Skeletal muscle cell (primary cell): ENCODE results near the gene COBL.
"Not testable (repeated sequence)": the region's sequence is repeated elsewhere in the genome, so short reads cannot be mapped to it uniquely, and the experiment has no call there.

ENCODE experiments used
- DNase-seq: peaks from one replicate; pipeline ENCODE4 v3.0.0-alpha.2; 2010; ENCODE audit warnings: low read depth
- H3K4me3 ChIP-seq: 2 replicates; pipeline ENCODE4 v1.5.1; 2011; ENCODE audit warnings: low read depth, mild to moderate bottlenecking, control low read depth, low read length, moderate library complexity

Gene COBL

GRCh38 chr7:51009716-51010496, 306.7 kb downstream of the COBL start:
- DNase-seq = no peak

DNA sequence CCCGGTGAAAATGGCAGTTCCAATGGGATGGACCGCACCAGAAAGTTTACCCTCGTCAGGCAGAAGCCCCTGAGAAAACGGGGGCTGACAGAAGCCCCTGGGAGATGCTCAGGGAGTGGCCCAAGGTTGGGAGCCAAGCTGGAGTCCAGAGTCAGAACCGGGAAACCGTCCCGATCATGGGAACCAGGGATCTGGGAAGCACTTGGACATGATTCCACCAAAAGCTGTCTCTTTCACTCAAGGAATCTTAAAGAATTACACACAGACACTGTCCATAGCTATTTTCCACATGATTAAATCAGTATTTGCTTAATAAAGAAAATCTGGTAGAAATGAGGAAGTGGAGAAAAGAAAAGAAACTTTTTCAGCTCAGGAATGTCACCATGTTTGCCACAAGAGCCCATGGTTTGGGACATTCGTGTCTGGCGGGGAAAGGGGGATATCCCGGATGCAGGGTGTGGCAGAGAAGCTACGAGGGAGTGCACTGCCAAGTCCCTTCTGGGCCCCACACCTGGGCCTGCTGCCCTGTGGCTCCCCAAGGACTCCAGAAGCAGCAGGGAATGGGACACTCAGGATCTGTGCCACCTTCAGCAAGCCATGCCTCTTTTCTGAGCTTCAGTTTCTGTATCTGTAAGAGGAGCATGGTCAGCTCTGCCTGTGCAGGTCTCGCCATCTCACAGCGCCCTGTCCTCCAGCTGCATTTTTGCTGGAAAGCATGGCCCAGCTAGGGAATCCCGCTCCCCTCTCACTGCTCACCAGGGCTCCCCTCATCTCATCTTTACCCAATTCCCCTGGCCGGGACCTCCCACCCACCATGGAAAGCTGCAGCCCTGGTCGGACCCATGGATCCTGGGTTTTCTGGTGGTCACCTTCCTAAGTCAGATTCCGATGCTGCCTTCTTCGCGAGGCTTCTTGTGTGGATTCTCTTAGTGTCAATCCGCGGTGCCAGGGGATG, 308.8 kb downstream of the COBL start:
- H3K4me3 ChIP-seq = no peak overlapping the region
- no peak for DNase-seq

More at GRCh38 chr7:51009716-51010496, 306.7 kb downstream of the COBL start:
- H3K4me3 ChIP-seq = no peak overlapping the region

DNA sequence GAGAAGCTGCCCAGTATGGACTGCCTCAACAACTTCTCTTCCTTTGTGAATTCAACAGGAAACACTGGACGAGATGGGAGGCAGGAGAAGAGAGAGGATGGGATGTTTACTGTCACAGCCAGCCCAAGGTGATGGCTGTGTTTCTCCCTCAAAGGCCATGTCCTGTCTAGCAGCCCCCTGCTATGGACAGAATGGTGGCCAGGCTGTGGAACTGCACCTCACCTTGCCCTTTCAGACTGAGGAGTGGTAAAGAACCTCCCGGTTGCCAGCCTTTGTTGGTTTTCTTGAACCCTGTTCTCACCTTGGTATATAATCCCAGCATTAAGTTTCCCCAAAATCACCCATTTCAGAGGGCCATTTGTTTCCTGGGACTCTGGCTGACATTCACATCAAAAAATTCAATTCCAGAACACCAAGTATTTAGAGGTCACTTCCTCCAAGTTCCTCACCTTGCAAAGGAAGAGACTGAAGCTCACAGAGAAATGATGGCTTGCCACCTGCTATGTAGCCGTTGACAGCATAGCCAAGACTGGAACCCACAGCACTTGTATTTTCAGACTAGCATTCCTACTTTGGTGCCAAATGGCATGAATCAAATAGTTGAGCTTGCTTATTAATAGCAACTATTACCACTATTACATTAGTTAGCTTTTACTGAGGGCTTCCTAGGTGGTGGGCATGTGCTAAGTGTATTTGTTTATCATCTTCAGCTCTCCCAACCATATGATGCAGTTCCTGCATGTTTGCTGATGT, 309.9 kb downstream of the COBL start:
- DNase-seq = no peak

GRCh38 chr7:51005074-51005473, 311.5 kb downstream of the COBL start:
- no peak for DNase-seq

More for the DNA sequence above, 309.9 kb downstream of the COBL start:
- no peak overlapping the region for H3K4me3 ChIP-seq

DNA sequence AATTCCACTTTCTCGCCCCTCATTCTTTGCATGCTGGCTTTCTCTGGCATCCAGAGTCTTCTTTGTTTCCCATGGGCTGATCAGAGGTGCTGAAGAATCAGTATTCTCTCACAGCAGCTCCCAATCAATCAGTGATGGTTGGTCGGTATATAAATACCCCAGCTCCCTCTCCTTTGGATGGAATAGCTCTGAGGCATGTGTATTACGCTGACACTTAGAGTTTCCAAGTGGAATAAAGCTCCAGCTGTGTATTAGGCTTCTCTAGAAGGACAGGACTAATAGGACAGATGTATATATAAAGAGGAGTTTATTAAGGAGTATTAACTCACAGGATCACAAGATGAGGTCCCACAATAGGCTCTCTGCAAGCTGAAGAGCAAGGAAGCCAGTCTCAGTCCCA, 315.7 kb downstream of the COBL start:
- no peak overlapping the region for H3K4me3 ChIP-seq
- DNase-seq = no peak

More at GRCh38 chr7:51005074-51005473, 311.5 kb downstream of the COBL start:
- no peak overlapping the region for H3K4me3 ChIP-seq

DNA sequence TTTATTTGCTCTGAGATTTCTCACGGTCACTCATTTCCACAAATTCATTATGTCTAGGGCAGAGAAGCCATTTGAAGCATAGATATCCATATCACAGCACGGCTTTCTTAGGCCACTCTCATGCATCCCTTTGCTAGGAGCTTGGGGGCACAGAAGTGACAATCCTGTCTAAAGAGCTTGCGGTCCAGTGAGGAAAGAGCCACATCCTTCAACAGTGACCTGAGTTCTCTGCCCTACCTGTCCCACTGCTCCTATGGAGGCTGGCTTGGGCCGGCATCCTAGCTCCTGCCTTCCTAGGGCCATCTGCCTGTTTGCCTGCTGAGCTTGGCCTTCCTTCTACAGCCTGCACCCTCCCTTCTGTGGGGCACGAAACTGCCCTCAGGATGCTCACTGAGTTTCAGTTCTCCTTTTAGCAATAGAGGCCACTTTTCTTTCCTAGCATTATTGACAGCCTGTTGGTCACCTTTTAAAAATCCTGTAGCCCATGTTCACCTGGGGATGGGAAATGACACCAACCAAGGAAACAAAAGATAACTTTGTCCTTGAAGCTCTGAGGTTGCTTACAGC, 321.8 kb downstream of the COBL start:
- H3K4me3 ChIP-seq = no peak overlapping the region
- no peak for DNase-seq

DNA sequence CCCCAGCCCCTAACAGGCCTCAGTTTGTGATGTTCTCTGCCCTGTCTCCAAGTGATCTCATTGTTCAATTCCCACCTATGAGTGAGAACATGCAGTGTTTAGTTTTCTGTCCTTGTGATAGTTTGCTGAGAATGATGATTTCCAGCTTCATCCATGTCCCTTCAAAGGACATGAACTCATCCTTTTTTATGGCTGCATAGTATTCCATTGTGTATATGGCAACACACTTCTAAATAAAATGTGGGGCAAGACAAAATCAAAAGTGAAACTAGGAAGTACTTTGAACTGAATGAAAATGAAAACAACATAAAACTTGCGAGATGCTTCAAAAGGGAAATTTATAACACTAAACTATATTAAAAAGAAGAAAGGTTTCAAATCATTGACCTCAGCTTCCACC, 326.4 kb downstream of the COBL start:
- not testable (repeated sequence) for H3K4me3 ChIP-seq, DNase-seq

DNA sequence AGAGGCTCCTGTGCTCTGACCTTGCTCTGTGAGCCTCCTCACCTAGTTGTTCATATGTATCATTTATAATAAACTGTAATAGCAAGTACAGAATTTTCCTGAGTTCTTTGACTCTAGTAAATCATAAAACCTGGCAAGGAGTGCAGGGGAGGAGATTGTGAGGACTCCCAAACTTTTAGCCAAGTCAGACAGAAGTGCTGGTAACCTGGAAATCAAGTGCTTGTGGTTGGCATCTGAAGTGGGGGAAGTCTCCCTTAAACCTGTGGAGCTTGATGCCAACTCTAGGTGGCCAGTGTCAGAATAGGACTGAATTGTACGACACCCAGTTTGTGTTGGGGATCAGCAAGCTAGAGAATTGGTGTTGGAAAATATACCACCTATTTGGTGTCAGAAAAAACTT, 327.6 kb downstream of the COBL start:
- H3K4me3 ChIP-seq = no peak overlapping the region
- DNase-seq = no peak

DNA sequence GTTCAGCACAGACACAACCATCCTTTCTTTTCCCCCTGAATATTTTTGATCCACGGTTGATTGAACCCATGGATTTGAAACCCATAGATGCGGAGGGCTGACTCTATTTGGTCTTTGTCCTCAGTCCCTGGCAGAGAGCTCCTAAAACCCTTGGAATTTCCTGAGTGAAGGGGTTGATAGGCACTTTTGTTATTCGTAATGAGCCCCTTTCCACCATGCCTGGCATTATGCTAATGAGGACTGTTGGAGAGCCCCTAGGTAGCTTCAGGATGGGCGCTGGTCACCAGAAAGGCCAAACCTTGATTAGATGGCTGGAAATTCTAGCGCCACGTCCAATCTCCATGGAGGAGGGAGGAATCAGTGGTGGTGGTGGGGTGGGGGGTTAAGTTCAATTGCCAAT, 328.1 kb downstream of the COBL start:
- no peak overlapping the region for H3K4me3 ChIP-seq
- no peak for DNase-seq

DNA sequence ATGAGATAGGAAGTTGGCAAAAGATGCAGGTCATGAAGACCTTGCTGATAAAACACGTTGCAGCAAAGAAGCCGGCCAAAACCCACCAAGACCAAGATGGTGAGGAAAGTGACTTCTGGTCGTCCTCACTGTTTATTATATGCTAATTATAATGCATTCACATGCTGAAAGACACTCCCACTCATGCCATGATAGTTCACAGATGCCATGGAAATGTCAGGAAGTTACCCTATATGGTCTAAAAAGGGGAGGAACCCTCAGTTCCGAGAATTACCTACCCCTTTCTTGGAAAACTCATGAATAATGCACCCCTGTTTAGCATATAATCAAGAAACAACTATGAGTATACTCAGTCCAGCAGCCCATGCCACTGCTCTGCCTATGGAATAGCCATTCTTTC, 331.5 kb downstream of the COBL start:
- DNase-seq = no peak
- no peak overlapping the region for H3K4me3 ChIP-seq

DNA sequence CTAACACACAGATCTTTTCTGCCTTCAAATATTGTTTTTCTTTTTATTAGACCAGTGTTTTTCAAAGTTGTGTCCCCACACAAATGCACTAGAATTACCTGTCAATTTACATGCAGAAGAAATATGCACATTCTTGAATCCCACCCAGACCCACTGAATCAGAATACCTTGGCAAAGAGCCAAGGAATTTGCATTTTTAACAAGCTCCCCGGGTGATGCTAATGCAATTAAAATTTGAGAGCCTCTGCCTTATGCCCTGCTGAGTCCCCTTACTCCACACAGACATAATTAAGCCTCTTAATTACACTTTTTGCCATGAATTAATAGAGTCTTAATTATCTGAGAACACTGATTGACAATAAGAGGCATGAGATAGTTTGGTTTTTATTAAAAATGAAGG, 332.8 kb downstream of the COBL start:
- no peak for DNase-seq

DNA sequence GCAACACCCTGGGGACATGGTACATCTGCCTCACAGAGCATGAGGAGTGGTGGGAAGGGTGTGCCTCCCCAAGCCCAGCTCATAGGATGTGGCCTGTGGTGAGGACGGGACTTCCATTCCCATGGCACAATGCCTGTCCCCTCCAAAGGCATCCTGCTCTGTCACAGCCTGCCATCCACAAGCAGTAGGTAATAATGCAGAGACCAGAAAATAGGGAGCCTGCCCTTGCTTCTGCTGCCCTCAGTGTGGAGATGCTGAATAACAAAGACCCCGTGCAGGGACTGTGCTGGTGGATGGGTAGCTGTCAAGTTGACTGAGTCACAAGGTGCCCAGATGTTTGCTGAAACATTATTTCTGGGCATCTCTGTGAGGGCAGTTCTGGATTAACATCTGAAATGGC, 334.0 kb downstream of the COBL start:
- DNase-seq = no peak
- no peak overlapping the region for H3K4me3 ChIP-seq

More for the DNA sequence above, 332.8 kb downstream of the COBL start:
- H3K4me3 ChIP-seq = no peak overlapping the region

DNA sequence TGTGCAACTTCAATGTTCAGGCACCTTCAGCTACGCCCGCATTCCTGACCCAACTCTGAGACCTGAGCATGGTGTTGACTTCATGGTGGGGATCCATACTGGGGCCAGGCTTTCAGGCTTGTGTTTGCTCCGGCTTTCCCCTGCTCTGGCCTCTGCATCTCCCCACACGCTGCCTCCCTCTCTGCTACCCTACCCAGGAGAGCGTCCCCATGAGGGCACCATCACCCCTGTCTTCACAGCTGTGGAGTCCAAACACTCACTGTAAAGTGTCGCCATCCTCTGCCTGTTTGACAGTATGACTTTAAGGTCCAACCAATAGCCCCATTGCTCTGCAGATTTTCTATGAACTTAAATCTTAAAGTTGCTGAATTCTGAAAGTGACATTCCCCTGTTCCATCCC, 334.9 kb downstream of the COBL start:
- DNase-seq = no peak
- H3K4me3 ChIP-seq = no peak overlapping the region

DNA sequence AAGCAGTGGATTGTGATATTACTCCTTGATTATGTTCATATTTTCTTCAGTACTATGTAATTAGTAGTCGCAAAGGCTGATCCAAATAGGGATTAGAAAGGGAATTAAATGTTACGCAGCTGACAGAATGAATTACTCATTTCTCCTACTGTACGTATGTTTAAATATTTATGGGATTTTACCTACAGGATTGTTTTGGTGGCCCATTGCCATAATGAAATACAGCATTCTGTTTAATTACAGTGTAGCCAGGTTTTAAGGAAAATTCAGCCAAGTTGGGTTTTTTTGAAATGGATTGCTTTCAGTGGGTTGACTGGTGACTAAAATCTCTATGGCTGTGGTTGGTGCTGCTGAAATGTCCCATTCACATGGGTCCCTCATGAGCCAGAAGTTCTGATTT, 336.2 kb downstream of the COBL start:
- no peak for DNase-seq
- H3K4me3 ChIP-seq = no peak overlapping the region

- no peak for DNase-seq
- H3K4me3 ChIP-seq = no peak overlapping the region
Measured at GRCh38 chr7:50978633-50979215, 337.9 kb downstream of the COBL start.

- DNase-seq = no peak
- no peak overlapping the region for H3K4me3 ChIP-seq
Measured at GRCh38 chr7:50977421-50977820, 339.2 kb downstream of the COBL start.

GRCh38 chr7:50976064-50976463, 340.5 kb downstream of the COBL start:
- no peak overlapping the region for H3K4me3 ChIP-seq
- DNase-seq = no peak

DNA sequence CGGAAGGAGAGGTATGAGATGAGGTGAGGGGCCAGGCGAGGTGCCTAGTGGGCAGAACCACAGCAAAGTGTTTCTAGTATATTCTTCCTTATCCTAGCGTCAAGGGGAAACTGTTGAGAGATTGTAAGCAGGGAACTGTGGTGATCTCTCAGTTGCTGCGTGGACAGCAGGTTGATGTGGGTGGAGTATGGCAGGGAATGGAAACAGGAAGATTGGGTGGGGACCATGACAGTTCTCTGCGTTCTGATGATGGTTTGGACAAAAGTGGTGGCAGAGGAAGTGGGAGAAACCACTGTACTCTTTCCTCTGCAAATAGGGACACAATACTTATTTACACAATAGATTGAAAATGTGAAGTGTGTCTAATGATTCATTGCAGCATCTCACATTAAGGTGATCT, 342.4 kb downstream of the COBL start:
- DNase-seq = no peak
- H3K4me3 ChIP-seq = no peak overlapping the region

GRCh38 chr7:50973814-50974213, 342.8 kb downstream of the COBL start:
- no peak overlapping the region for H3K4me3 ChIP-seq
- no peak for DNase-seq
